GM12878 (cell line): Measurements from ENCODE around the gene LGALS8.

Source experiments
- JUND ChIP-seq: IDR thresholded peaks from 2 replicates; pipeline ENCODE4 v1.6.1; 2012; ENCODE audit warnings: low read depth, mild to moderate bottlenecking, low read length, improper control_type of control experiment, moderate library complexity
- MAX ChIP-seq: IDR thresholded peaks from 2 replicates; pipeline ENCODE4 v1.6.1; 2012; ENCODE audit warnings: low read depth, low read length, improper control_type of control experiment
- NKRF ChIP-seq: fragments of 450-650 bp; conservative IDR thresholded peaks from 2 replicates; pipeline ENCODE4 v1.6.1; 2017; ENCODE audit warnings: mild to moderate bottlenecking, moderate library complexity
- NRF1 ChIP-seq: conservative IDR thresholded peaks from 2 replicates; pipeline ENCODE4 v1.6.1; 2011; ENCODE audit warnings: mild to moderate bottlenecking, low read depth, low read length, improper control_type of control experiment
- POLR2A ChIP-seq: IDR thresholded peaks from 2 replicates; pipeline ENCODE4 v1.6.1; 2011; ENCODE audit warnings: low read depth, mild to moderate bottlenecking, low read length
- SUZ12 ChIP-seq: fragments of 200-600 bp; sonication (generic); IDR thresholded peaks from one replicate; pipeline ENCODE4 v1.6.1; 2018; ENCODE audit warnings: antibody characterized with exemption, mild to moderate bottlenecking; ENCODE audit not compliant: unreplicated experiment
- TF ChIP-seq, protein P1 (sequence below): fragments of 450-650 bp; IDR thresholded peaks from 2 replicates; pipeline ENCODE4 v1.6.1; 2017; ENCODE audit warnings: mild to moderate bottlenecking, moderate library complexity
- TF ChIP-seq, protein P2 (sequence below), 3 experiments: IDR thresholded peaks in 2 of 3; conservative IDR thresholded peaks in 1 of 3; 2 replicates each; pipeline ENCODE4 v1.5.1; 2011; ENCODE audit warnings: low read depth in 3 of 3, low read length in 3 of 3, mild to moderate bottlenecking in 3 of 3, control low read depth in 2 of 3, moderate library complexity in 2 of 3, inconsistent platforms in 1 of 3, mixed read lengths in 1 of 3; ENCODE audit not compliant: control insufficient read depth in 2 of 3, insufficient read depth in 1 of 3; ENCODE audit errors: extremely low read depth in 1 of 3
- TF ChIP-seq, protein P3 (sequence below): fragments of 450-650 bp; formaldehyde crosslinking; IDR thresholded peaks from 2 replicates; pipeline ENCODE4 v1.5.0; 2022; ENCODE audit warnings: mild to moderate bottlenecking, missing genetic modification characterization

- TF ChIP-seq, protein P1, sequence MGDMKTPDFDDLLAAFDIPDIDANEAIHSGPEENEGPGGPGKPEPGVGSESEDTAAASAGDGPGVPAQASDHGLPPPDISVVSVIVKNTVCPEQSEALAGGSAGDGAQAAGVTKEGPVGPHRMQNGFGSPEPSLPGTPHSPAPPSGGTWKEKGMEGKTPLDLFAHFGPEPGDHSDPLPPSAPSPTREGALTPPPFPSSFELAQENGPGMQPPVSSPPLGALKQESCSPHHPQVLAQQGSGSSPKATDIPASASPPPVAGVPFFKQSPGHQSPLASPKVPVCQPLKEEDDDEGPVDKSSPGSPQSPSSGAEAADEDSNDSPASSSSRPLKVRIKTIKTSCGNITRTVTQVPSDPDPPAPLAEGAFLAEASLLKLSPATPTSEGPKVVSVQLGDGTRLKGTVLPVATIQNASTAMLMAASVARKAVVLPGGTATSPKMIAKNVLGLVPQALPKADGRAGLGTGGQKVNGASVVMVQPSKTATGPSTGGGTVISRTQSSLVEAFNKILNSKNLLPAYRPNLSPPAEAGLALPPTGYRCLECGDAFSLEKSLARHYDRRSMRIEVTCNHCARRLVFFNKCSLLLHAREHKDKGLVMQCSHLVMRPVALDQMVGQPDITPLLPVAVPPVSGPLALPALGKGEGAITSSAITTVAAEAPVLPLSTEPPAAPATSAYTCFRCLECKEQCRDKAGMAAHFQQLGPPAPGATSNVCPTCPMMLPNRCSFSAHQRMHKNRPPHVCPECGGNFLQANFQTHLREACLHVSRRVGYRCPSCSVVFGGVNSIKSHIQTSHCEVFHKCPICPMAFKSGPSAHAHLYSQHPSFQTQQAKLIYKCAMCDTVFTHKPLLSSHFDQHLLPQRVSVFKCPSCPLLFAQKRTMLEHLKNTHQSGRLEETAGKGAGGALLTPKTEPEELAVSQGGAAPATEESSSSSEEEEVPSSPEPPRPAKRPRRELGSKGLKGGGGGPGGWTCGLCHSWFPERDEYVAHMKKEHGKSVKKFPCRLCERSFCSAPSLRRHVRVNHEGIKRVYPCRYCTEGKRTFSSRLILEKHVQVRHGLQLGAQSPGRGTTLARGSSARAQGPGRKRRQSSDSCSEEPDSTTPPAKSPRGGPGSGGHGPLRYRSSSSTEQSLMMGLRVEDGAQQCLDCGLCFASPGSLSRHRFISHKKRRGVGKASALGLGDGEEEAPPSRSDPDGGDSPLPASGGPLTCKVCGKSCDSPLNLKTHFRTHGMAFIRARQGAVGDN, result no peak
- TF ChIP-seq POLR2A (no peak), MAX (no peak), NKRF (no peak), NRF1 (no peak), JUND (no peak), SUZ12 (no peak)
- TF ChIP-seq, protein P2, sequence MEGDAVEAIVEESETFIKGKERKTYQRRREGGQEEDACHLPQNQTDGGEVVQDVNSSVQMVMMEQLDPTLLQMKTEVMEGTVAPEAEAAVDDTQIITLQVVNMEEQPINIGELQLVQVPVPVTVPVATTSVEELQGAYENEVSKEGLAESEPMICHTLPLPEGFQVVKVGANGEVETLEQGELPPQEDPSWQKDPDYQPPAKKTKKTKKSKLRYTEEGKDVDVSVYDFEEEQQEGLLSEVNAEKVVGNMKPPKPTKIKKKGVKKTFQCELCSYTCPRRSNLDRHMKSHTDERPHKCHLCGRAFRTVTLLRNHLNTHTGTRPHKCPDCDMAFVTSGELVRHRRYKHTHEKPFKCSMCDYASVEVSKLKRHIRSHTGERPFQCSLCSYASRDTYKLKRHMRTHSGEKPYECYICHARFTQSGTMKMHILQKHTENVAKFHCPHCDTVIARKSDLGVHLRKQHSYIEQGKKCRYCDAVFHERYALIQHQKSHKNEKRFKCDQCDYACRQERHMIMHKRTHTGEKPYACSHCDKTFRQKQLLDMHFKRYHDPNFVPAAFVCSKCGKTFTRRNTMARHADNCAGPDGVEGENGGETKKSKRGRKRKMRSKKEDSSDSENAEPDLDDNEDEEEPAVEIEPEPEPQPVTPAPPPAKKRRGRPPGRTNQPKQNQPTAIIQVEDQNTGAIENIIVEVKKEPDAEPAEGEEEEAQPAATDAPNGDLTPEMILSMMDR (IDR thresholded peaks at IDR 0.05 in 2 of 3, conservative IDR thresholded peaks at IDR 0.05 in 1 of 3; ENCODE audit: control insufficient read depth in 2 of 3, extremely low read depth in 1 of 3, insufficient read depth in 1 of 3, low read depth in 3 of 3, low read length in 3 of 3), result no peak
- TF ChIP-seq, protein P3, sequence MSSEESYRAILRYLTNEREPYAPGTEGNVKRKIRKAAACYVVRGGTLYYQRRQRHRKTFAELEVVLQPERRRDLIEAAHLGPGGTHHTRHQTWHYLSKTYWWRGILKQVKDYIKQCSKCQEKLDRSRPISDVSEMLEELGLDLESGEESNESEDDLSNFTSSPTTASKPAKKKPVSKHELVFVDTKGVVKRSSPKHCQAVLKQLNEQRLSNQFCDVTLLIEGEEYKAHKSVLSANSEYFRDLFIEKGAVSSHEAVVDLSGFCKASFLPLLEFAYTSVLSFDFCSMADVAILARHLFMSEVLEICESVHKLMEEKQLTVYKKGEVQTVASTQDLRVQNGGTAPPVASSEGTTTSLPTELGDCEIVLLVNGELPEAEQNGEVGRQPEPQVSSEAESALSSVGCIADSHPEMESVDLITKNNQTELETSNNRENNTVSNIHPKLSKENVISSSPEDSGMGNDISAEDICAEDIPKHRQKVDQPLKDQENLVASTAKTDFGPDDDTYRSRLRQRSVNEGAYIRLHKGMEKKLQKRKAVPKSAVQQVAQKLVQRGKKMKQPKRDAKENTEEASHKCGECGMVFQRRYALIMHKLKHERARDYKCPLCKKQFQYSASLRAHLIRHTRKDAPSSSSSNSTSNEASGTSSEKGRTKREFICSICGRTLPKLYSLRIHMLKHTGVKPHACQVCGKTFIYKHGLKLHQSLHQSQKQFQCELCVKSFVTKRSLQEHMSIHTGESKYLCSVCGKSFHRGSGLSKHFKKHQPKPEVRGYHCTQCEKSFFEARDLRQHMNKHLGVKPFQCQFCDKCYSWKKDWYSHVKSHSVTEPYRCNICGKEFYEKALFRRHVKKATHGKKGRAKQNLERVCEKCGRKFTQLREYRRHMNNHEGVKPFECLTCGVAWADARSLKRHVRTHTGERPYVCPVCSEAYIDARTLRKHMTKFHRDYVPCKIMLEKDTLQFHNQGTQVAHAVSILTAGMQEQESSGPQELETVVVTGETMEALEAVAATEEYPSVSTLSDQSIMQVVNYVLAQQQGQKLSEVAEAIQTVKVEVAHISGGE (CRISPR knock-in tag), result no peak
Observed at GRCh38 chr1:236560213-236560771, 36.5 kb downstream of the LGALS8 start.
